Adipocyte (in vitro differentiated cells): ENCODE data around the gene C5.

Experiments used
- DNase-seq: peaks from one replicate; pipeline ENCODE4 v3.0.0-alpha.2; 2015; ENCODE audit warnings: low read depth
- H3K27me3 ChIP-seq: replicated peaks from 2 replicates; pipeline ENCODE4 v1.7.0; 2013; ENCODE audit warnings: mild to moderate bottlenecking, low read length, moderate library complexity; ENCODE audit not compliant: control insufficient read depth, insufficient read depth
- H3K36me3 ChIP-seq: 2 replicates; pipeline ENCODE4 v1.7.0; 2013; ENCODE audit warnings: low read length, mild to moderate bottlenecking, moderate library complexity; ENCODE audit not compliant: control insufficient read depth, insufficient read depth, severe bottlenecking
- H3K4me1 ChIP-seq: 2 replicates; pipeline ENCODE4 v1.7.0; 2013; ENCODE audit warnings: mild to moderate bottlenecking, low read length, moderate library complexity; ENCODE audit not compliant: control insufficient read depth, insufficient read depth
- H3K4me3 ChIP-seq: 2 replicates; pipeline ENCODE4 v1.7.0; 2013; ENCODE audit warnings: mild to moderate bottlenecking, low read length, moderate library complexity
- H3K9ac ChIP-seq: 2 replicates; pipeline ENCODE4 v1.7.0; 2013; ENCODE audit warnings: mild to moderate bottlenecking, low read length, moderate library complexity
- H3K9me3 ChIP-seq: 2 replicates; pipeline ENCODE4 v1.7.0; 2013; ENCODE audit warnings: mild to moderate bottlenecking, low read length, moderate library complexity; ENCODE audit not compliant: control insufficient read depth

Gene C5

GRCh38 chr9:120932086-120932823 lies 117.8 kb downstream of the C5 start:
- no peaks in the 10 kb centered on the region for H3K9me3 ChIP-seq
- DNase-seq = no peak
- H3K9ac ChIP-seq = peak overlapping the region; percentile 71
- no peaks in the 10 kb centered on the region for H3K27me3 ChIP-seq
- H3K36me3 ChIP-seq = no peaks in the 10 kb centered on the region
- H3K4me1 ChIP-seq = peaks cover 64% of the 10 kb centered on the region
- H3K4me3 ChIP-seq = no peak overlapping the region

- Histone ChIP-seq H3K4me3 (peak overlapping the region; percentile 39), H3K27me3 (no peaks in the 10 kb centered on the region)
- peak; percentile 59 for DNase-seq
Observed at GRCh38 chr9:120931231-120932085, 118.6 kb downstream of the C5 start.

GRCh38 chr9:120929229-120929791 lies 120.8 kb downstream of the C5 start:
- no peaks in the 10 kb centered on the region for H3K9me3 ChIP-seq
- no peak for DNase-seq
- peak overlapping the region; percentile 81 for H3K4me3 ChIP-seq
- H3K27me3 ChIP-seq = no peaks in the 10 kb centered on the region
- peaks cover 39% of the 10 kb centered on the region for H3K4me1 ChIP-seq
- no peaks in the 10 kb centered on the region for H3K36me3 ChIP-seq
- H3K9ac ChIP-seq = peak overlapping the region; percentile 90

More at GRCh38 chr9:120931231-120932085, 118.6 kb downstream of the C5 start:
- Histone ChIP-seq H3K36me3 (no peaks in the 10 kb centered on the region), H3K9me3 (no peaks in the 10 kb centered on the region), H3K4me1 (peaks cover 56% of the 10 kb centered on the region), H3K9ac (peak overlapping the region; percentile 71)

- Histone ChIP-seq H3K27me3 (no peaks in the 10 kb centered on the region), H3K4me3 (peak overlapping the region; percentile 81), H3K9me3 (no peaks in the 10 kb centered on the region), H3K9ac (peak overlapping the region; percentile 90), H3K36me3 (no peaks in the 10 kb centered on the region), H3K4me1 (peaks cover 33% of the 10 kb centered on the region)
- DNase-seq = peak; percentile 63
Observed at GRCh38 chr9:120928483-120929228, 121.4 kb downstream of the C5 start.

- no peaks in the 10 kb centered on the region for H3K36me3 ChIP-seq
- peak overlapping the region; percentile 90 for H3K9ac ChIP-seq
- peak overlapping the region; percentile 81 for H3K4me3 ChIP-seq
- H3K27me3 ChIP-seq = no peaks in the 10 kb centered on the region
- peaks cover 32% of the 10 kb centered on the region for H3K4me1 ChIP-seq
- no peak for DNase-seq
- no peaks in the 10 kb centered on the region for H3K9me3 ChIP-seq
Observed at GRCh38 chr9:120928015-120928482, 122.0 kb downstream of the C5 start.

GRCh38 chr9:120927269-120928014 lies 122.6 kb downstream of the C5 start:
- no peak overlapping the region for H3K4me3 ChIP-seq
- no peak for DNase-seq
- no peaks in the 10 kb centered on the region for H3K36me3 ChIP-seq
- H3K27me3 ChIP-seq = no peaks in the 10 kb centered on the region
- no peak overlapping the region for H3K9ac ChIP-seq
- peaks cover 32% of the 10 kb centered on the region for H3K4me1 ChIP-seq
- H3K9me3 ChIP-seq = no peaks in the 10 kb centered on the region

GRCh38 chr9:120926397-120926928 lies 123.6 kb downstream of the C5 start, which contains the start of gene TRAF1:
TRAF1 (minus strand) TSS chr9:120926796; CDS start chr9:120926075, 721 bp downstream.
- no peak within 1 kb of the TSS for H3K4me3 ChIP-seq
- H3K4me1 ChIP-seq = peaks cover 25% of the 10 kb centered on the region
- peak within 1 kb of the TSS; percentile 26 for H3K9ac ChIP-seq
- no peaks in the 10 kb centered on the region for H3K36me3 ChIP-seq
- no peaks in the 10 kb centered on the region for H3K27me3 ChIP-seq
- DNase-seq = no peak
- H3K9me3 ChIP-seq = no peaks in the 10 kb centered on the region

- DNase-seq = peak; percentile 86
- no peaks in the 10 kb centered on the region for H3K27me3 ChIP-seq
- H3K36me3 ChIP-seq = no peaks in the 10 kb centered on the region
- peaks cover 26% of the 10 kb centered on the region for H3K4me1 ChIP-seq
- H3K4me3 ChIP-seq = no peak overlapping the region
- H3K9me3 ChIP-seq = no peaks in the 10 kb centered on the region
- H3K9ac ChIP-seq = peak overlapping the region; percentile 26
Observed at GRCh38 chr9:120925535-120926396, 124.3 kb downstream of the C5 start.

- no peaks in the 10 kb centered on the region for H3K27me3 ChIP-seq
- H3K36me3 ChIP-seq = no peaks in the 10 kb centered on the region
- H3K9ac ChIP-seq = no peak overlapping the region
- H3K4me1 ChIP-seq = peaks cover 35% of the 10 kb centered on the region
- no peak overlapping the region for H3K4me3 ChIP-seq
- DNase-seq = no peak
- H3K9me3 ChIP-seq = no peaks in the 10 kb centered on the region
Observed at GRCh38 chr9:120924698-120925534, 125.2 kb downstream of the C5 start.
